ENCODE measurements around the gene ITGB4.

The ITGB4 gene

GRCh38 chr17:75784473-75785015, 63.3 kb downstream of the ITGB4 start, which contains the start of gene UNK:
TSS of gene UNK (plus strand) at chr17:75784806. CDS start at chr17:75784881, 75 bp downstream.
- Histone ChIP-seq H3K4me2 (ENCODE audit: low read length) (peak within 1 kb of the TSS; percentile 98), H3K27me3 (ENCODE audit: low read depth, low read length) (no peaks in the 10 kb centered on the region), H3K36me3 (replicated peaks; ENCODE audit: low read depth, low read length) (peaks cover 4% of the 10 kb centered on the region), H3K4me1 (ENCODE audit: low read length) (peaks cover 40% of the 10 kb centered on the region), H3K79me2 (ENCODE audit: low read length) (peaks cover 45% of the 10 kb centered on the region), H4K20me1 (ENCODE audit: insufficient read depth, low read length) (no peaks in the 10 kb centered on the region), H3K9me3 (ENCODE audit: insufficient read depth, low read length) (peaks cover 4% of the 10 kb centered on the region; the same call in 1 of the 2 replicates), H3K9ac (ENCODE audit: low read length) (peak within 1 kb of the TSS; percentile 97), H3K4me3 (ENCODE audit: low read length) (peak within 1 kb of the TSS; percentile 83), H3K27ac (ENCODE audit: low read length) (peak within 1 kb of the TSS; percentile 90), H2AFZ (ENCODE audit: low read depth, low read length) (peak within 1 kb of the TSS; percentile 68)
- TF ChIP-seq EZH2phosphoT487 (IDR thresholded peaks at IDR 0.05; ENCODE audit: low read depth), result no peak

DNA sequence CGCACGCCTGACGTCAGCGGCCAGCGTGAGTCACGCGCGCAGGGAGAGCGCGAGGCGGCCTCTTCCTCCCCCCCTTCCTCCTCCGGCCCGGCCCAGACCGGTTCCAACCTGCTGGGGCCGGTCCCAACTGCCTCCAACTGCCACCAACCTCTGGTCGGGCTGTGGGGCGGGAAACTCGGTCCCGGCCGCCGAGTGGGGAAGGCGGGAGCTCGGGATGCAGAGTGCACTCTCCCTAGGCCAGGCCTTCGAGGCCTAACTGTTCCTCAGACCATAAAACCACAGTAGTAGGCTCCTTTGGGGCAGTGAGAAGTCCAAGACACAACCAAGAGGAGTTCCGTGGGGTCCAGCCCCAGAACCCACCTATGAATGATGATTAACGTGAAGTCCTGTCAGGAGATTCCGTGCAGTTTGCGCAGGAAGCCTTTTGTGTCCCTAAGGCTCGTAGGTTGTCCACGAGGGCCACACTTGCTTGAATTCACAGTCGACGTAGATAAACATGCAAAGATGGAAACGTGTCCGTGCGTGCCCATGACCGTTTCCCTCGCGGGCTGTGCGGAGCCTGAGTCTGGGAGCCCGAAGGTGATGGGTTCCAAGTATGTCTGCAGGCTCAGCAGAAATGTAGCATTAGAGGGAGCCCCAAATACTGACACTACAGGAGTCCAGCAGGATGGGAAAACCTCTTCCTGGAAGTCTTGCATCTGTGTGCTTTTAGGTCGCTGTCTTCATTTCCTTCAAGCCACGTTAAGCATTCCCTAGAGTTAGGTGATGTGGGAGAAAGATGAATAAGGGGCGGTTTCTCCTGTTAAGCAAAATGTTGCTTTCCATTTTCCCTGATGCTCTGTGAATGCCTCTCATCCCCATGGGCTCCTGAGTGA, 64.0 kb downstream of the ITGB4 start:
- Histone ChIP-seq H3K36me3 (replicated peaks; ENCODE audit: low read depth, low read length) (peaks cover 4% of the 10 kb centered on the region), H3K4me1 (ENCODE audit: low read length) (peaks cover 37% of the 10 kb centered on the region), H3K79me2 (ENCODE audit: low read length) (peaks cover 51% of the 10 kb centered on the region)

GRCh38 chr17:75791254-75791653, 70.0 kb downstream of the ITGB4 start:
- H3K4me1 ChIP-seq (ENCODE audit: low read length), result peaks cover 2% of the 10 kb centered on the region
- no peak overlapping the region for H3K4me2 ChIP-seq (ENCODE audit: low read length)
- H3K4me3 ChIP-seq (ENCODE audit: low read length), result no peak overlapping the region
- no peaks in the 10 kb centered on the region for H4K20me1 ChIP-seq (ENCODE audit: insufficient read depth, low read length)
- no peaks in the 10 kb centered on the region for H3K9me3 ChIP-seq (ENCODE audit: insufficient read depth, low read length)
- no peaks in the 10 kb centered on the region for H3K27me3 ChIP-seq (ENCODE audit: low read depth, low read length)
- peaks cover 44% of the 10 kb centered on the region for H3K36me3 ChIP-seq (replicated peaks; ENCODE audit: low read depth, low read length)
- no peak overlapping the region for H2AFZ ChIP-seq (ENCODE audit: low read depth, low read length)
- no peak overlapping the region for H3K9ac ChIP-seq (ENCODE audit: low read length)
- H3K79me2 ChIP-seq (ENCODE audit: low read length), result peaks cover 79% of the 10 kb centered on the region
- TF ChIP-seq CTCF (IDR thresholded peaks at IDR 0.05; ENCODE audit: low read depth, low read length), result no peak
- no peak for TF ChIP-seq EZH2phosphoT487 (IDR thresholded peaks at IDR 0.05; ENCODE audit: low read depth)
- H3K27ac ChIP-seq (ENCODE audit: low read length), result no peak overlapping the region

More for the DNA sequence above, 64.0 kb downstream of the ITGB4 start:
- Histone ChIP-seq H3K9ac (ENCODE audit: low read length) (peak overlapping the region; percentile 97), H2AFZ (ENCODE audit: low read depth, low read length) (0 out of 2 replicates have a peak overlapping the region, but pooled peaks have one; percentile 8), H3K9me3 (ENCODE audit: insufficient read depth, low read length) (peaks cover 4% of the 10 kb centered on the region; the same call in 1 of the 2 replicates), H3K4me3 (ENCODE audit: low read length) (peak overlapping the region; percentile 83), H4K20me1 (ENCODE audit: insufficient read depth, low read length) (no peaks in the 10 kb centered on the region), H3K27me3 (ENCODE audit: low read depth, low read length) (no peaks in the 10 kb centered on the region), H3K4me2 (ENCODE audit: low read length) (peak overlapping the region; percentile 96), H3K27ac (ENCODE audit: low read length) (peak overlapping the region; percentile 90)
- TF ChIP-seq EZH2phosphoT487 (IDR thresholded peaks at IDR 0.05; ENCODE audit: low read depth), result no peak
- TF ChIP-seq CTCF (IDR thresholded peaks at IDR 0.05; ENCODE audit: low read depth, low read length), result no peak

DNA sequence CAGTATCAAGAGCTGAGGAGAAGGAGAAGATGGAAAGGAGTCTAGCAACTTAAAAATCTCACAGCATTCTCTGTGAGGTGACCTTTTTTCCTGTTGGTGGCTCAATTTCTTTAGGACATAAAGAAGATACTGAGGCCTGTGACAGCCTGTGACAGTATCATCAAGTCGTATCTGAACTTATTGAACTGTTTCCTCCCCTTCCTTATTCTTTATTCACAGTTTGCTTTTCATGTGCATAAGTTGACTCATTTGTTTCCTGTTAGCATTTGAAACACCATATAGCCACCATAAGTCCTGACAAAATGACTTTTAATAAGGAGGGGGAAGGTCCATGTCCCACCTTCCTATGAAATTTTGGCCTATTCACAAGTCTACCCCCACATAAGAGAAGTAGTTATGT, 72.2 kb downstream of the ITGB4 start:
- H3K79me2 ChIP-seq (ENCODE audit: low read length), result peaks cover 58% of the 10 kb centered on the region
- peaks cover 57% of the 10 kb centered on the region for H3K36me3 ChIP-seq (replicated peaks; ENCODE audit: low read depth, low read length)
- H3K4me1 ChIP-seq (ENCODE audit: low read length), result peaks cover 9% of the 10 kb centered on the region
- no peak overlapping the region for H3K4me2 ChIP-seq (ENCODE audit: low read length)
- no peaks in the 10 kb centered on the region for H4K20me1 ChIP-seq (ENCODE audit: insufficient read depth, low read length)
- H3K9ac ChIP-seq (ENCODE audit: low read length), result no peak overlapping the region
- no peak overlapping the region for H2AFZ ChIP-seq (ENCODE audit: low read depth, low read length)
- no peak overlapping the region for H3K27ac ChIP-seq (ENCODE audit: low read length)
- H3K27me3 ChIP-seq (ENCODE audit: low read depth, low read length), result no peaks in the 10 kb centered on the region
- H3K4me3 ChIP-seq (ENCODE audit: low read length), result no peak overlapping the region
- H3K9me3 ChIP-seq (ENCODE audit: insufficient read depth, low read length), result no peaks in the 10 kb centered on the region
- TF ChIP-seq EZH2phosphoT487 (IDR thresholded peaks at IDR 0.05; ENCODE audit: low read depth) (no peak), CTCF (IDR thresholded peaks at IDR 0.05; ENCODE audit: low read depth, low read length) (no peak)

Data from OCI-LY3 (cell line).